ENCODE data around the gene CAMK2N2. TPM values are rescaled to one million over a fixed set of nuclear protein-coding genes. Genes with fewer than 3 reads are reported as not detected.

CAMK2N2 gene
- total RNA-seq, 1 donor from 2014 or later, result 1.4 TPM

DNA sequence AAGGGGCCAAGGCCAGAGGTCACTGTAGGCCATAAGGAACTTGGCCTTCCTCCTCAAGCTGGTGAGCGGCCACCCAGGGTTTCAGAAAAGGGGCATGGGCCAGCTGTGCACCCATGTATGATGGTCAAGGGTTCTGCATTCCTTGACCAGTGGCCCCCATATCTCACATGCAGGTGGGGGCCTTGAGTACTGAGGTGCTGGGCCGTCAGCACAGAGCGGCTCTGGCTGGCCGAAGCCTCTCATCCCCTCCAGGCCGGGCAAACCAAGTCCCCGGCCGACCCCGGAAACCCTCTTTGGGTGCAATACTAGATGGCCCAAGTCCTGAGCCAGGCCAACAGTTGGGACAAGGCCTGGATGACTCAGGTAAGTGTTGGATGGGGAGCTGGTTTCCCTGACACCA lies 22.1 kb downstream of the CAMK2N2 start:
- Mint-ChIP-seq H3K9me3 (ENCODE audit: low read depth) (no peaks in the 10 kb centered on the region), H3K4me3 (ENCODE audit: low read depth) (no peak overlapping the region), H3K27me3 (peaks cover 3% of the 10 kb centered on the region), H3K4me1 (ENCODE audit: low read depth) (no peaks in the 10 kb centered on the region), H3K27ac (no peak overlapping the region), H3K36me3 (ENCODE audit: insufficient read depth) (peaks cover 5% of the 10 kb centered on the region)
- TF ChIP-seq, protein P1, sequence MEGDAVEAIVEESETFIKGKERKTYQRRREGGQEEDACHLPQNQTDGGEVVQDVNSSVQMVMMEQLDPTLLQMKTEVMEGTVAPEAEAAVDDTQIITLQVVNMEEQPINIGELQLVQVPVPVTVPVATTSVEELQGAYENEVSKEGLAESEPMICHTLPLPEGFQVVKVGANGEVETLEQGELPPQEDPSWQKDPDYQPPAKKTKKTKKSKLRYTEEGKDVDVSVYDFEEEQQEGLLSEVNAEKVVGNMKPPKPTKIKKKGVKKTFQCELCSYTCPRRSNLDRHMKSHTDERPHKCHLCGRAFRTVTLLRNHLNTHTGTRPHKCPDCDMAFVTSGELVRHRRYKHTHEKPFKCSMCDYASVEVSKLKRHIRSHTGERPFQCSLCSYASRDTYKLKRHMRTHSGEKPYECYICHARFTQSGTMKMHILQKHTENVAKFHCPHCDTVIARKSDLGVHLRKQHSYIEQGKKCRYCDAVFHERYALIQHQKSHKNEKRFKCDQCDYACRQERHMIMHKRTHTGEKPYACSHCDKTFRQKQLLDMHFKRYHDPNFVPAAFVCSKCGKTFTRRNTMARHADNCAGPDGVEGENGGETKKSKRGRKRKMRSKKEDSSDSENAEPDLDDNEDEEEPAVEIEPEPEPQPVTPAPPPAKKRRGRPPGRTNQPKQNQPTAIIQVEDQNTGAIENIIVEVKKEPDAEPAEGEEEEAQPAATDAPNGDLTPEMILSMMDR (IDR thresholded peaks at IDR 0.05; ENCODE audit: unreplicated experiment), result no peak
- no peak for DNase-seq (ENCODE audit: low spot score, unreplicated experiment)

GRCh38 chr3:184238246-184238818 lies 23.0 kb downstream of the CAMK2N2 start:
- Mint-ChIP-seq H3K4me1 (ENCODE audit: low read depth) (no peaks in the 10 kb centered on the region), H3K27ac (no peak overlapping the region), H3K36me3 (ENCODE audit: insufficient read depth) (peaks cover 5% of the 10 kb centered on the region), H3K27me3 (peaks cover 6% of the 10 kb centered on the region), H3K9me3 (ENCODE audit: low read depth) (no peaks in the 10 kb centered on the region), H3K4me3 (ENCODE audit: low read depth) (no peak overlapping the region)
- no peak for DNase-seq (ENCODE audit: low spot score, unreplicated experiment)
- TF ChIP-seq, protein P1 (IDR thresholded peaks at IDR 0.05; ENCODE audit: unreplicated experiment), result no peak

- no peak for DNase-seq (ENCODE audit: low spot score, unreplicated experiment)
- TF ChIP-seq, protein P1 (IDR thresholded peaks at IDR 0.05; ENCODE audit: unreplicated experiment), result no peak
- Mint-ChIP-seq H3K4me1 (ENCODE audit: low read depth) (no peaks in the 10 kb centered on the region), H3K36me3 (ENCODE audit: insufficient read depth) (peaks cover 4% of the 10 kb centered on the region), H3K27me3 (peaks cover 9% of the 10 kb centered on the region), H3K4me3 (ENCODE audit: low read depth) (no peak overlapping the region), H3K27ac (no peak overlapping the region), H3K9me3 (ENCODE audit: low read depth) (no peaks in the 10 kb centered on the region)
These were observed 23.5 kb downstream of the CAMK2N2 start for GRCh38 chr3:184237807-184238206.

DNA sequence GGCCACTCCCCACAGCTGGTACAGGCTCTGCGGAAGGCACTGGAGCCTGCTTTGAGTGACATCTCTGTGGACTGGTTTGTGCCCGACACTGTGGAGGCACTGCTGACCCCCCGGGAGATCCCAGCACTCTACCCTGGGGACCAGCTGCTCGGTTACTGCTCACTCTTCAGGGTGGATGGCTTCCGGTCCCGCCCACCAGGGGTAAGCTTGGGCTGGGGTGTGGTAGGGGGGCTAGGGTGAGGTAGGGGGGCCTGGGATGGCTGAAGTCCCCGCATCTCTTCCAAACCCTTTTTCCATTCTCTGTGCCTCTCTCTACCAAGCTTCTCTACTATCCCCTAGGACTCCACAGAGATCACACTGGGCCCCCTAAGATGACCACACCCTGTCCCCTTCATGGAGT lies 24.1 kb downstream of the CAMK2N2 start:
- TF ChIP-seq, protein P1 (IDR thresholded peaks at IDR 0.05; ENCODE audit: unreplicated experiment), result no peak
- Mint-ChIP-seq H3K4me1 (ENCODE audit: low read depth) (no peaks in the 10 kb centered on the region), H3K27me3 (peaks cover 15% of the 10 kb centered on the region), H3K27ac (no peak overlapping the region), H3K36me3 (ENCODE audit: insufficient read depth) (peaks cover under 1% of the 10 kb centered on the region), H3K4me3 (ENCODE audit: low read depth) (no peak overlapping the region), H3K9me3 (ENCODE audit: low read depth) (no peaks in the 10 kb centered on the region)
- DNase-seq (ENCODE audit: low spot score, unreplicated experiment), result no peak

- peaks cover 1% of the 10 kb centered on the region for H3K36me3 Mint-ChIP-seq (ENCODE audit: insufficient read depth)
- H3K4me1 Mint-ChIP-seq (ENCODE audit: low read depth), result peaks cover under 1% of the 10 kb centered on the region
- no peak overlapping the region for H3K27ac Mint-ChIP-seq
- DNase-seq (ENCODE audit: low spot score, unreplicated experiment), result no peak
- H3K4me3 Mint-ChIP-seq (ENCODE audit: low read depth), result no peak overlapping the region
- peaks cover 21% of the 10 kb centered on the region for H3K27me3 Mint-ChIP-seq
- TF ChIP-seq, protein P1 (IDR thresholded peaks at IDR 0.05; ENCODE audit: unreplicated experiment), result no peak
- H3K9me3 Mint-ChIP-seq (ENCODE audit: low read depth), result no peaks in the 10 kb centered on the region
These were observed 24.7 kb downstream of the CAMK2N2 start for GRCh38 chr3:184236636-184237035.

Measured in progenitor cell of endocrine pancreas (in vitro differentiated cells).